Karpas-422 (cell line): ENCODE data around the gene DIP2C. TPM values are rescaled to one million over a fixed set of nuclear protein-coding genes. Genes with fewer than 3 reads are reported as not detected.

Experiments used
- DNase-seq: peaks from one replicate; pipeline ENCODE4 v3.0.0-alpha.2; 2015
- H2AFZ ChIP-seq: fragments of 200-600 bp; sonication (generic); 2 replicates; pipeline ENCODE4 v1.6.1; 2014; ENCODE audit warnings: antibody characterized with exemption, low read length, mixed read lengths
- H3K27ac ChIP-seq: fragments of 200-600 bp; sonication (generic); 2 replicates; pipeline ENCODE4 v1.5.1; 2014; ENCODE audit warnings: mild to moderate bottlenecking, low read length, moderate library complexity
- H3K27me3 ChIP-seq: fragments of 200-600 bp; sonication (generic); 2 replicates; pipeline ENCODE4 v1.6.1; 2014; ENCODE audit warnings: low read length, mixed read lengths
- H3K36me3 ChIP-seq: fragments of 200-600 bp; sonication (generic); 2 replicates; pipeline ENCODE4 v1.6.1; 2014; ENCODE audit warnings: low read length, mixed read lengths; ENCODE audit not compliant: insufficient read depth
- H3K4me1 ChIP-seq: fragments of 200-600 bp; sonication (generic); 2 replicates; pipeline ENCODE4 v1.6.1; 2014; ENCODE audit warnings: mild to moderate bottlenecking, low read length, mixed read lengths
- H3K4me2 ChIP-seq: fragments of 200-600 bp; sonication (generic); 2 replicates; pipeline ENCODE4 v1.6.1; 2014; ENCODE audit warnings: low read length, low read depth, mild to moderate bottlenecking; ENCODE audit not compliant: poor library complexity, severe bottlenecking
- H3K4me3 ChIP-seq: fragments of 200-600 bp; sonication (generic); 2 replicates; pipeline ENCODE4 v1.5.1; 2014; ENCODE audit warnings: mild to moderate bottlenecking, antibody characterized with exemption, low read length, mixed read lengths
- H3K79me2 ChIP-seq: fragments of 200-600 bp; sonication (generic); 2 replicates; pipeline ENCODE4 v1.6.1; 2014; ENCODE audit warnings: mild to moderate bottlenecking, low read length, mixed read lengths
- H3K9ac ChIP-seq: fragments of 200-600 bp; sonication (generic); 2 replicates; pipeline ENCODE4 v1.6.0; 2014; ENCODE audit warnings: low read length
- H3K9me2 ChIP-seq: fragments of 200-600 bp; sonication (generic), shearing (Covaris generic); replicated peaks from 2 replicates; pipeline ENCODE4 v1.6.0; 2014; ENCODE audit warnings: mild to moderate bottlenecking, low read length, moderate library complexity; ENCODE audit not compliant: insufficient read depth
- H3K9me3 ChIP-seq: fragments of 300-700, 200-600 bp; sonication (generic); 2 replicates; pipeline ENCODE4 v1.6.1; 2014; ENCODE audit warnings: low read length, mixed read lengths
- H4K20me1 ChIP-seq: fragments of 200-600 bp; sonication (generic); 2 replicates; pipeline ENCODE4 v1.6.1; 2014; ENCODE audit warnings: mild to moderate bottlenecking, antibody characterized with exemption, low read length, low read depth; ENCODE audit not compliant: insufficient read depth
- total RNA-seq: library from RNA; depleted of rRNA; stranded (reverse); fragments of >200 nt; shearing (Covaris generic); gene quantifications from 2 replicates; pipeline ENCODE4 v1.2.3, GENCODE V29; 2014; ENCODE audit warnings: low replicate concordance

DIP2C gene
- total RNA-seq, 1 experiment from 2014 or later = 0.11 TPM

DNA sequence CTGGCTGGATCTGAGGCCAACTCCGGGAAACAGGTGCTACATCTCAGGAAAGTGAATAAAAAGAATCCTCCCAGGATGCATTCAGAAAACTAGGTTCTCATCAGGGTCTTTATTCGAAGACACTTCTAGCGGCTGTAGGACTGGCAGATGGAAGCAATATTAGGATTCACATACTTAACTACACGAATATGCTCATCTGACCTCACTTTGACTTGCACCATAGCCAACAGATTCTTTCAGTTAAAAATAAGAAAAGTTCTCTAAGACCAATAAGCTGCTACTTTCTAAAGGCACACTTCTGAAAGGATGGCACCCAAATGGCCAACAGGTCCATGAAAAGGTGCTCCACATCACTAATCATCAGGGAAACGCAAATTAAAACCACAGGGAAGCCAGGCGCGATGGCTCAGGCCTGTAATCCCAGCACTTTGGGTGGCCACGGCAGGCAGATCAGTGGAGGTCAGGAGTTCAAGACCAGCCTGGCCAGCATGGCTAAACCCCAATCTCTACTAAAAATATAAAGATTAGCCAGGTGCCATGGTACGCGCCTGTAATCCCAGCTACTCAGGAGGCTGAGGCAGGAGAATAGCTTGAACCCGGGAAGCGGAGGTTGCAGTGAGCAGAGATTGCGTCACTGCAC is 296.2 kb downstream of the DIP2C start:
- no peak overlapping the region for H3K4me2 ChIP-seq
- no peak overlapping the region for H3K9ac ChIP-seq
- no peaks in the 10 kb centered on the region for H3K4me1 ChIP-seq
- H3K36me3 ChIP-seq = no peaks in the 10 kb centered on the region
- H3K79me2 ChIP-seq = no peaks in the 10 kb centered on the region
- no peaks in the 10 kb centered on the region for H4K20me1 ChIP-seq
- no peaks in the 10 kb centered on the region for H3K27me3 ChIP-seq
- no peaks in the 10 kb centered on the region for H3K9me2 ChIP-seq
- no peaks in the 10 kb centered on the region for H3K9me3 ChIP-seq
- DNase-seq = no peak
- no peak overlapping the region for H3K4me3 ChIP-seq
- H2AFZ ChIP-seq = no peak overlapping the region
- H3K27ac ChIP-seq = no peak overlapping the region

GRCh38 chr10:392705-393037 is 296.8 kb downstream of the DIP2C start:
- no peak overlapping the region for H3K27ac ChIP-seq
- H3K4me1 ChIP-seq = no peaks in the 10 kb centered on the region
- no peak overlapping the region for H3K9ac ChIP-seq
- no peaks in the 10 kb centered on the region for H3K27me3 ChIP-seq
- H3K4me2 ChIP-seq = no peak overlapping the region
- H3K79me2 ChIP-seq = no peaks in the 10 kb centered on the region
- H3K4me3 ChIP-seq = no peak overlapping the region
- DNase-seq = no peak
- no peaks in the 10 kb centered on the region for H3K9me3 ChIP-seq
- H3K9me2 ChIP-seq = no peaks in the 10 kb centered on the region
- H2AFZ ChIP-seq = no peak overlapping the region
- no peaks in the 10 kb centered on the region for H4K20me1 ChIP-seq
- no peaks in the 10 kb centered on the region for H3K36me3 ChIP-seq

GRCh38 chr10:391847-392704 is 297.4 kb downstream of the DIP2C start:
- no peaks in the 10 kb centered on the region for H3K9me2 ChIP-seq

DNA sequence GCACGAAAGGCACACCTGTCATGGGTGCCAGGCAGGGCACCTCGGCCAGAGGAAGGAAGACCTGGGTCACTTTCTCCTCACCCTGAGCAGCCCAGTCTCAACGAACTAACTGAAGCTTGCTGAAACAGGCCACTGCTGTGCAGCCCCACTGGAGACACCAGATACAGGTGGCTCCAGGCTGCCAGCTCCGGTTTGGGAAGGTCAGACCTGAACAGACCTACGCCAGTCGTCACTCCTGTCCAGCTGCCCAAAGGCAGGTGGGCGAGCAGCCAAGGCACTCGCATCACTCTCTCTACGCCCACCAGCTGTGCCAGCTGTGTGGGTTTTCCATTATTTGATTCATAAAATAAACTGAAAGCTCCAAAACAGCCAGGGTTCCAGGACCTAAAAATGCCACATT is 298.2 kb downstream of the DIP2C start:
- Histone ChIP-seq H3K27ac (no peak overlapping the region), H3K9ac (no peak overlapping the region), H3K4me1 (no peaks in the 10 kb centered on the region), H3K27me3 (no peaks in the 10 kb centered on the region), H4K20me1 (no peaks in the 10 kb centered on the region), H3K9me3 (no peaks in the 10 kb centered on the region), H3K4me3 (no peak overlapping the region), H2AFZ (no peak overlapping the region), H3K9me2 (no peaks in the 10 kb centered on the region), H3K36me3 (no peaks in the 10 kb centered on the region), H3K79me2 (no peaks in the 10 kb centered on the region), H3K4me2 (no peak overlapping the region)
- DNase-seq = no peak

More at GRCh38 chr10:391847-392704, 297.4 kb downstream of the DIP2C start:
- no peaks in the 10 kb centered on the region for H3K4me1 ChIP-seq
- H3K27me3 ChIP-seq = no peaks in the 10 kb centered on the region
- no peak overlapping the region for H3K4me3 ChIP-seq
- no peak overlapping the region for H3K27ac ChIP-seq
- DNase-seq = no peak
- no peaks in the 10 kb centered on the region for H4K20me1 ChIP-seq
- H3K9me3 ChIP-seq = no peaks in the 10 kb centered on the region
- H3K36me3 ChIP-seq = no peaks in the 10 kb centered on the region
- H2AFZ ChIP-seq = no peak overlapping the region
- no peaks in the 10 kb centered on the region for H3K79me2 ChIP-seq
- no peak overlapping the region for H3K4me2 ChIP-seq
- H3K9ac ChIP-seq = no peak overlapping the region

GRCh38 chr10:390449-391100 is 298.9 kb downstream of the DIP2C start:
- Histone ChIP-seq H2AFZ (no peak overlapping the region), H3K27ac (no peak overlapping the region), H3K79me2 (no peaks in the 10 kb centered on the region), H3K36me3 (no peaks in the 10 kb centered on the region), H3K9me2 (no peaks in the 10 kb centered on the region), H3K4me2 (no peak overlapping the region), H3K27me3 (no peaks in the 10 kb centered on the region), H3K9ac (no peak overlapping the region), H4K20me1 (no peaks in the 10 kb centered on the region), H3K9me3 (no peaks in the 10 kb centered on the region), H3K4me1 (no peaks in the 10 kb centered on the region), H3K4me3 (no peak overlapping the region)
- DNase-seq = no peak

GRCh38 chr10:389836-390448 is 299.5 kb downstream of the DIP2C start:
- no peaks in the 10 kb centered on the region for H3K27me3 ChIP-seq
- no peaks in the 10 kb centered on the region for H3K36me3 ChIP-seq
- H3K4me2 ChIP-seq = no peak overlapping the region
- H2AFZ ChIP-seq = no peak overlapping the region
- H3K4me1 ChIP-seq = no peaks in the 10 kb centered on the region
- H3K4me3 ChIP-seq = no peak overlapping the region
- DNase-seq = no peak
- H3K27ac ChIP-seq = no peak overlapping the region
- H3K79me2 ChIP-seq = no peaks in the 10 kb centered on the region
- H3K9me3 ChIP-seq = no peaks in the 10 kb centered on the region
- H3K9me2 ChIP-seq = no peaks in the 10 kb centered on the region
- no peaks in the 10 kb centered on the region for H4K20me1 ChIP-seq
- H3K9ac ChIP-seq = no peak overlapping the region

GRCh38 chr10:389261-389790 is 300.1 kb downstream of the DIP2C start:
- no peaks in the 10 kb centered on the region for H4K20me1 ChIP-seq
- H3K4me2 ChIP-seq = no peak overlapping the region
- no peak overlapping the region for H3K9ac ChIP-seq
- no peaks in the 10 kb centered on the region for H3K4me1 ChIP-seq
- H3K4me3 ChIP-seq = no peak overlapping the region
- H2AFZ ChIP-seq = no peak overlapping the region
- no peak overlapping the region for H3K27ac ChIP-seq
- H3K9me3 ChIP-seq = no peaks in the 10 kb centered on the region
- no peaks in the 10 kb centered on the region for H3K36me3 ChIP-seq
- DNase-seq = no peak
- no peaks in the 10 kb centered on the region for H3K27me3 ChIP-seq
- H3K79me2 ChIP-seq = no peaks in the 10 kb centered on the region
- no peaks in the 10 kb centered on the region for H3K9me2 ChIP-seq

- no peak overlapping the region for H3K4me3 ChIP-seq
- H3K36me3 ChIP-seq = no peaks in the 10 kb centered on the region
- H3K27me3 ChIP-seq = no peaks in the 10 kb centered on the region
- H3K27ac ChIP-seq = no peak overlapping the region
- H3K79me2 ChIP-seq = no peaks in the 10 kb centered on the region
- H2AFZ ChIP-seq = no peak overlapping the region
- H3K4me2 ChIP-seq = no peak overlapping the region
- no peak for DNase-seq
- H4K20me1 ChIP-seq = no peaks in the 10 kb centered on the region
- no peak overlapping the region for H3K9ac ChIP-seq
- H3K4me1 ChIP-seq = no peaks in the 10 kb centered on the region
- H3K9me2 ChIP-seq = no peaks in the 10 kb centered on the region
- H3K9me3 ChIP-seq = no peaks in the 10 kb centered on the region
These were observed 300.8 kb downstream of the DIP2C start for GRCh38 chr10:388661-389045.
